Left forelimb (tissue), 1 donor: Measurements from ENCODE around the gene CAPN8.
A peak's percentile ranks its signal among the peaks of the same experiment; 100 is the strongest.

Source experiments
- DNase-seq: peaks from one replicate; pipeline ENCODE4 v3.0.0-alpha.2; 2018; ENCODE audit warnings: low spot score

Gene CAPN8

GRCh38 chr1:223665592-223666312 is at the start of gene CAPN8:
TSS of gene CAPN8 (minus strand) at chr1:223665701. CDS start at chr1:223665646, 55 bp downstream.
- no peak for DNase-seq

GRCh38 chr1:223714849-223715603 is 49.5 kb upstream of the CAPN8 start:
- DNase-seq, result no peak

- DNase-seq, result no peak
Measured at GRCh38 chr1:223714421-223714724, 48.9 kb upstream of the CAPN8 start.

GRCh38 chr1:223713546-223714420 is 48.3 kb upstream of the CAPN8 start:
- DNase-seq, result no peak

- DNase-seq, result peak; percentile 77
Measured at GRCh38 chr1:223712850-223713474, 47.5 kb upstream of the CAPN8 start.

- DNase-seq, result peak; percentile 88
Measured at GRCh38 chr1:223712194-223712849, 46.8 kb upstream of the CAPN8 start, which contains the start of gene CAPN2. TSS of gene CAPN2 (plus strand) at chr1:223712539. CDS start at chr1:223712641, 102 bp downstream.

- no peak for DNase-seq
Measured at GRCh38 chr1:223711747-223712193, 46.3 kb upstream of the CAPN8 start.

- no peak for DNase-seq
Measured at GRCh38 chr1:223711173-223711572, 45.7 kb upstream of the CAPN8 start.

- DNase-seq, result no peak
Measured at GRCh38 chr1:223710179-223711133, 45.0 kb upstream of the CAPN8 start.

GRCh38 chr1:223709598-223709997 is 44.1 kb upstream of the CAPN8 start:
- no peak for DNase-seq

- no peak for DNase-seq
Measured at GRCh38 chr1:223708651-223709268, 43.3 kb upstream of the CAPN8 start.

GRCh38 chr1:223708001-223708359 is 42.5 kb upstream of the CAPN8 start:
- DNase-seq, result no peak

GRCh38 chr1:223707256-223708000 is 41.9 kb upstream of the CAPN8 start:
- DNase-seq, result no peak

GRCh38 chr1:223706077-223706973 is 40.8 kb upstream of the CAPN8 start:
- no peak for DNase-seq

- no peak for DNase-seq
Measured at GRCh38 chr1:223704921-223705878, 39.7 kb upstream of the CAPN8 start.

- DNase-seq, result no peak
Measured at GRCh38 chr1:223703668-223704013, 38.1 kb upstream of the CAPN8 start.
